Neural cell (in vitro differentiated cells): ENCODE measurements around the gene GALNT14.

ENCODE experiments used
- POLR2AphosphoS5 ChIP-seq: IDR thresholded peaks from 2 replicates; pipeline ENCODE4 v1.6.1; 2012
- RAD21 ChIP-seq: fragments of 450-650 bp; conservative IDR thresholded peaks from 2 replicates; pipeline ENCODE4 v1.6.1; 2014; ENCODE audit warnings: antibody characterized with exemption, mild to moderate bottlenecking, moderate library complexity
- SMC3 ChIP-seq: fragments of 450-650 bp; conservative IDR thresholded peaks from 2 replicates; pipeline ENCODE4 v1.6.1; 2014; ENCODE audit warnings: antibody characterized with exemption, mild to moderate bottlenecking, moderate library complexity; ENCODE audit not compliant: poor library complexity
- TF ChIP-seq, protein P1 (sequence below): fragments of 450-650 bp; IDR thresholded peaks from 2 replicates; pipeline ENCODE4 v1.5.1; 2014; ENCODE audit warnings: antibody characterized with exemption, mild to moderate bottlenecking, moderate library complexity; ENCODE audit not compliant: poor library complexity, severe bottlenecking

DNA sequence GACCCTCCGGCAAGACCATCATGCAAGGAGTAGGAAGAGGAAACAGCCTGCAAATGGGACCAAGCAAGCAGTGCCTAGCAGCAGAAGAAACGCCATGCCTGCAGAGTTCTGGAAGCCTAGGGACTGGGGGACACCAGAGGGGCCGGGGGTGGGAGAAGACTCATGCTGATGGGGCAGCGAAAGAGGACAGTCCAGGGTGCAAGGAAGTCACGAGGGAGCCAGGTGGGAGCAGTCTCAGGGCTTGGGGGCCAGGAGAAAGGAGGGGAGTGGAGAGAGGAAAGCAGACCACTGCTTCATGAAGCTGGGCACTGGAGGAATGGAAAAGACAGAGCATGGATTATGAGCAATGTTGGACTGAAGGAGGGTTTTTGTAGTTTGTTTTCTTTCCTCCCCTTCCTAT, 211.6 kb downstream of the GALNT14 start:
- TF ChIP-seq POLR2AphosphoS5 (no peak), RAD21 (no peak), SMC3 (no peak)
- TF ChIP-seq, protein P1, sequence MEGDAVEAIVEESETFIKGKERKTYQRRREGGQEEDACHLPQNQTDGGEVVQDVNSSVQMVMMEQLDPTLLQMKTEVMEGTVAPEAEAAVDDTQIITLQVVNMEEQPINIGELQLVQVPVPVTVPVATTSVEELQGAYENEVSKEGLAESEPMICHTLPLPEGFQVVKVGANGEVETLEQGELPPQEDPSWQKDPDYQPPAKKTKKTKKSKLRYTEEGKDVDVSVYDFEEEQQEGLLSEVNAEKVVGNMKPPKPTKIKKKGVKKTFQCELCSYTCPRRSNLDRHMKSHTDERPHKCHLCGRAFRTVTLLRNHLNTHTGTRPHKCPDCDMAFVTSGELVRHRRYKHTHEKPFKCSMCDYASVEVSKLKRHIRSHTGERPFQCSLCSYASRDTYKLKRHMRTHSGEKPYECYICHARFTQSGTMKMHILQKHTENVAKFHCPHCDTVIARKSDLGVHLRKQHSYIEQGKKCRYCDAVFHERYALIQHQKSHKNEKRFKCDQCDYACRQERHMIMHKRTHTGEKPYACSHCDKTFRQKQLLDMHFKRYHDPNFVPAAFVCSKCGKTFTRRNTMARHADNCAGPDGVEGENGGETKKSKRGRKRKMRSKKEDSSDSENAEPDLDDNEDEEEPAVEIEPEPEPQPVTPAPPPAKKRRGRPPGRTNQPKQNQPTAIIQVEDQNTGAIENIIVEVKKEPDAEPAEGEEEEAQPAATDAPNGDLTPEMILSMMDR = no peak
